Body of pancreas (tissue), 4 donors: ENCODE measurements around the gene MAPK14.

Experiments
- CTCF ChIP-seq, 7 experiments: fragments of 450-650 bp in 4 of 7; fragments of 200-600 bp in 3 of 7; sonication (generic) in 3 of 7; IDR thresholded peaks; one replicate each; pipeline ENCODE4 v1.5.1; 2016 to 2019; ENCODE audit warnings: antibody characterized with exemption in 7 of 7
- POLR2A ChIP-seq, 3 donors: fragments of 450-650 bp; IDR thresholded peaks; one replicate each; pipeline ENCODE4 v1.6.1; 2016; ENCODE audit warnings: antibody characterized with exemption in 3 of 3, mild to moderate bottlenecking in 2 of 3

GRCh38 chr6:36123270-36124139, 95.9 kb downstream of the MAPK14 start:
- peak; percentile 63 to 85 (median 83) for TF ChIP-seq CTCF (IDR thresholded peaks at IDR 0.05)
- TF ChIP-seq POLR2A (IDR thresholded peaks at IDR 0.05), result no peak
